H1 (cell line): ENCODE results near the gene STK32C. TPM values are rescaled to one million over a fixed set of nuclear protein-coding genes. Genes with fewer than 3 reads are reported as not detected.

Experiments
- CTCF ChIA-PET: fragments of 300-600 bp; sonication (Branson Sonifier 250); formaldehyde crosslinking; loops from one replicate; lab custom pipeline; 2021; ENCODE audit not compliant: partially characterized antibody; lab: Charles Lee
- POLR2A ChIA-PET: fragments of 300-600 bp; sonication (Branson Sonifier 250); formaldehyde crosslinking; loops from one replicate; lab custom pipeline; 2021; ENCODE audit warnings: inconsistent platforms; ENCODE audit not compliant: partially characterized antibody; lab: Charles Lee
- DNase-seq, 2 experiments: peaks; one replicate each; pipeline versions ENCODE4 v3.0.0 to v3.0.0-alpha.2; 2010 to 2022; ENCODE audit warnings: low spot score in 2 of 2, low read depth in 1 of 2, mixed read lengths in 1 of 2
- FAIRE-seq: peaks from 2 replicates; lab custom pipeline; 2011; peaks lifted over from hg19 to GRCh38; lab: Jason Lieb, UNC
- H2AFZ ChIP-seq: 2 replicates; pipeline ENCODE4 v1.8.1; 2012; ENCODE audit warnings: low read length, inconsistent platforms
- H2AK5ac ChIP-seq: 2 replicates; pipeline ENCODE4 v1.6.1; 2013; ENCODE audit warnings: low read depth, low read length
- H2BK120ac ChIP-seq: replicated peaks from 2 replicates; pipeline ENCODE3; 2013; ENCODE audit warnings: low read depth, low read length, inconsistent platforms
- H2BK12ac ChIP-seq: 2 replicates; pipeline ENCODE4 v1.6.1; 2013; ENCODE audit warnings: low read depth, low read length
- H2BK15ac ChIP-seq: 2 replicates; pipeline ENCODE4 v1.6.1; 2013; ENCODE audit warnings: low read length
- H2BK20ac ChIP-seq: 2 replicates; pipeline ENCODE4 v1.6.1; 2013; ENCODE audit warnings: low read length
- H2BK5ac ChIP-seq: 2 replicates; pipeline ENCODE4 v1.6.1; 2013; ENCODE audit warnings: low read depth, low read length
- H3K14ac ChIP-seq: 2 replicates; pipeline ENCODE4 v1.6.1; 2013; ENCODE audit warnings: inconsistent platforms; ENCODE audit not compliant: insufficient read length
- H3K18ac ChIP-seq: 2 replicates; pipeline ENCODE4 v1.6.1; 2013; ENCODE audit warnings: low read length; ENCODE audit errors: extremely low read depth
- H3K23ac ChIP-seq: 2 replicates; pipeline ENCODE4 v1.6.1; 2013; ENCODE audit warnings: inconsistent platforms; ENCODE audit not compliant: insufficient read length
- H3K23me2 ChIP-seq: 2 replicates; pipeline ENCODE4 v1.6.1; 2013; ENCODE audit warnings: low read depth, low read length
- H3K27ac ChIP-seq: 2 replicates; pipeline ENCODE4 v1.6.1; 2011; ENCODE audit warnings: low read depth, low read length, inconsistent platforms
- H3K27me3 ChIP-seq, 4 experiments: replicated peaks in 1 of 4; 1 replicate in 1 of 4; 2 replicates in 3 of 4; pipeline versions ENCODE4 v1.6.1 to v1.8.1; 2011 to 2013; ENCODE audit warnings: low read length in 3 of 4, mild to moderate bottlenecking in 3 of 4, inconsistent platforms in 2 of 4, mixed read lengths in 2 of 4, moderate library complexity in 1 of 4; ENCODE audit not compliant: control insufficient read depth in 3 of 4, insufficient read depth in 3 of 4; ENCODE audit errors: extremely low read depth in 1 of 4
- H3K36me3 ChIP-seq, 4 experiments: 2 replicates each; pipeline versions ENCODE4 v1.6.1 to v1.8.1; 2011 to 2013; ENCODE audit warnings: mild to moderate bottlenecking in 4 of 4, low read length in 3 of 4, moderate library complexity in 2 of 4, control low read depth in 1 of 4, inconsistent platforms in 1 of 4; ENCODE audit not compliant: insufficient read depth in 4 of 4, control insufficient read depth in 2 of 4
- H3K4ac ChIP-seq: replicated peaks from 2 replicates; pipeline ENCODE3; 2013; ENCODE audit warnings: low read length, low read depth, mixed read lengths, inconsistent platforms; ENCODE audit not compliant: insufficient read length
- H3K4me1 ChIP-seq, 4 experiments: replicated peaks in 1 of 4; 1 replicate in 1 of 4; 2 replicates in 3 of 4; pipeline versions ENCODE4 v1.6.1 to v1.8.1; 2011 to 2013; ENCODE audit warnings: low read length in 3 of 4, inconsistent platforms in 2 of 4, mixed read lengths in 1 of 4; ENCODE audit not compliant: insufficient read depth in 4 of 4, control insufficient read depth in 3 of 4
- H3K4me2 ChIP-seq, 2 experiments: 2 replicates each; pipeline versions ENCODE4 v1.6.1 to v1.8.1; 2011 to 2013; ENCODE audit warnings: low read depth in 2 of 2, low read length in 2 of 2, control low read depth in 1 of 2, inconsistent platforms in 1 of 2, mild to moderate bottlenecking in 1 of 2; ENCODE audit not compliant: insufficient read depth in 1 of 2
- H3K4me3 ChIP-seq, 4 experiments: fragments of 200-600, 300-600 bp in 1 of 4; sonication (generic), shearing (Covaris generic), sonication (Bioruptor Twin) in 1 of 4; 2 replicates each; pipeline versions ENCODE4 v1.5.1 to v1.8.1; 2011 to 2016; ENCODE audit warnings: low read length in 4 of 4, low read depth in 3 of 4, control low read depth in 2 of 4, inconsistent platforms in 2 of 4, mild to moderate bottlenecking in 2 of 4, mixed read lengths in 1 of 4, moderate library complexity in 1 of 4; ENCODE audit not compliant: insufficient read depth in 2 of 4; ENCODE audit errors: extremely low read depth in 1 of 4
- H3K56ac ChIP-seq: replicated peaks from 2 replicates; pipeline ENCODE3; 2013; ENCODE audit warnings: low read depth, mild to moderate bottlenecking, mixed read lengths, low read length, inconsistent platforms; ENCODE audit not compliant: insufficient read length
- H3K79me1 ChIP-seq: 2 replicates; pipeline ENCODE4 v1.6.1; 2013; ENCODE audit warnings: low read depth, low read length, control low read depth
- H3K79me2 ChIP-seq, 2 experiments: 2 replicates each; pipeline versions ENCODE4 v1.6.1 to v1.8.1; 2012 to 2013; ENCODE audit warnings: low read length in 2 of 2, mild to moderate bottlenecking in 2 of 2, inconsistent platforms in 1 of 2; ENCODE audit not compliant: insufficient read depth in 2 of 2, control insufficient read depth in 1 of 2
- H3K9ac ChIP-seq, 4 experiments: replicated peaks in 1 of 4; 1 replicate in 1 of 4; 2 replicates in 3 of 4; pipeline versions ENCODE4 v1.6.1 to v1.8.1; 2011 to 2013; ENCODE audit warnings: low read depth in 3 of 4, low read length in 3 of 4, control low read depth in 2 of 4, mild to moderate bottlenecking in 2 of 4, moderate library complexity in 2 of 4, inconsistent platforms in 1 of 4; ENCODE audit errors: extremely low read depth in 1 of 4
- H3K9me3 ChIP-seq, 2 experiments: 2 replicates each; pipeline versions ENCODE4 v1.6.1 to v1.8.1; 2012 to 2013; ENCODE audit warnings: mild to moderate bottlenecking in 2 of 2, moderate library complexity in 2 of 2, control low read depth in 1 of 2, inconsistent platforms in 1 of 2, low read depth in 1 of 2, low read length in 1 of 2, mixed read lengths in 1 of 2; ENCODE audit not compliant: insufficient read depth in 2 of 2
- H4K20me1 ChIP-seq, 2 experiments: replicated peaks in 1 of 2; 2 replicates each; pipeline versions ENCODE3 to v1.8.1; 2011 to 2013; ENCODE audit warnings: inconsistent platforms in 2 of 2, low read length in 2 of 2, mild to moderate bottlenecking in 1 of 2; ENCODE audit not compliant: insufficient read depth in 2 of 2, control insufficient read depth in 1 of 2
- H4K5ac ChIP-seq: 2 replicates; pipeline ENCODE4 v1.6.1; 2013; ENCODE audit warnings: low read length, low read depth, mixed read lengths, inconsistent platforms; ENCODE audit not compliant: insufficient read length
- H4K8ac ChIP-seq: 2 replicates; pipeline ENCODE4 v1.8.0; 2013; ENCODE audit warnings: mild to moderate bottlenecking, moderate library complexity, low read length, inconsistent platforms; ENCODE audit not compliant: insufficient read depth; ENCODE audit errors: extremely low read depth
- H4K91ac ChIP-seq: replicated peaks from 2 replicates; pipeline ENCODE3; 2013; ENCODE audit warnings: low read length, mixed read lengths, inconsistent platforms; ENCODE audit not compliant: insufficient read length
- EGR1 ChIP-seq: IDR thresholded peaks from 2 replicates; pipeline ENCODE4 v1.6.1; 2011; ENCODE audit warnings: low read depth, low read length, borderline replicate concordance
- GTF2F1 ChIP-seq: IDR thresholded peaks from 2 replicates; pipeline ENCODE4 v1.6.1; 2012; ENCODE audit warnings: low read depth, low read length, improper control_type of control experiment, borderline replicate concordance
- NRF1 ChIP-seq: IDR thresholded peaks from 2 replicates; pipeline ENCODE4 v1.6.1; 2011; ENCODE audit warnings: mild to moderate bottlenecking, low read depth, low read length, improper control_type of control experiment
- POLR2AphosphoS5 ChIP-seq: IDR thresholded peaks from 2 replicates; pipeline ENCODE4 v1.6.1; 2011; ENCODE audit warnings: low read depth, low read length
- RFX5 ChIP-seq: IDR thresholded peaks from 2 replicates; pipeline ENCODE4 v1.6.1; 2011; ENCODE audit warnings: low read depth, low read length, improper control_type of control experiment, borderline replicate concordance
- SIN3A ChIP-seq, 2 experiments: IDR thresholded peaks in 1 of 2; conservative IDR thresholded peaks in 1 of 2; 2 replicates each; pipeline ENCODE4 v1.6.1; 2011 to 2012; ENCODE audit warnings: low read length in 2 of 2, improper control_type of control experiment in 1 of 2, low read depth in 1 of 2, mild to moderate bottlenecking in 1 of 2
- SIRT6 ChIP-seq: IDR thresholded peaks from one replicate; pipeline ENCODE4 v1.7.1; 2012; ENCODE audit warnings: low read length, inconsistent platforms
- SP1 ChIP-seq: IDR thresholded peaks from 2 replicates; pipeline ENCODE4 v1.6.1; 2011; ENCODE audit warnings: low read depth, low read length
- TAF7 ChIP-seq: optimal IDR thresholded peaks from 2 replicates; pipeline ENCODE3; 2011; ENCODE audit warnings: low read depth, mild to moderate bottlenecking, inconsistent platforms, low read length, moderate library complexity, borderline replicate concordance
- TBP ChIP-seq: IDR thresholded peaks from 2 replicates; pipeline ENCODE4 v1.6.1; 2011; ENCODE audit warnings: low read depth, low read length, improper control_type of control experiment
- YY1 ChIP-seq: IDR thresholded peaks from 2 replicates; pipeline ENCODE4 v1.6.1; 2011; ENCODE audit warnings: low read depth, mild to moderate bottlenecking, low read length
- WGBS, 2 experiments: shearing (Covaris generic) in 1 of 2; methylation state at CpG; one replicate each; pipeline versions ENCODE4 v1.1.6 to v1.1.7; 2013 to 2015; ENCODE audit warnings: low lambda C conversion rate in 2 of 2, mixed read lengths in 2 of 2, inconsistent platforms in 1 of 2, low coverage in 1 of 2, missing lambda C conversion rate in 1 of 2; ENCODE audit not compliant: insufficient replicate concordance in 2 of 2, insufficient coverage in 1 of 2, insufficient read length in 1 of 2; ENCODE audit errors: extremely low coverage in 1 of 2, missing lambda C conversion rate in 1 of 2; 5-methylcytosine and 5-hydroxymethylcytosine counted together
- polyA plus RNA-seq, 7 experiments: library from polyadenylated mRNA; depleted of rRNA in 3 of 7; stranded (reverse) in 5 of 7; unstranded in 2 of 7; fragments of >200 nt in 5 of 7; fragments of 200-250 nt in 2 of 7; gene quantifications; 1 replicate in 5 of 7; 2 replicates in 1 of 7; 4 replicates in 1 of 7; pipeline versions ENCODE4 v1.2.1 to v1.2.3, GENCODE V29; 2011 to 2013; ENCODE audit warnings: missing spikeins in 2 of 7, mixed read lengths in 2 of 7
- total RNA-seq: library from RNA; stranded (reverse); fragmentation: NEBNext Ultra II Directional; extraction: Animal tissue kit (Norgen Biotek cat#: 25700); gene quantifications from 2 replicates; pipeline ENCODE4 v1.2.1, GENCODE V29; 2021

Gene STK32C
- total and polyA plus RNA-seq, 2 of the 8 experiments (the other 6 are each of a cell fraction or from before 2014, with no cell fraction given) = 10.6 to 15.6 TPM

DNA sequence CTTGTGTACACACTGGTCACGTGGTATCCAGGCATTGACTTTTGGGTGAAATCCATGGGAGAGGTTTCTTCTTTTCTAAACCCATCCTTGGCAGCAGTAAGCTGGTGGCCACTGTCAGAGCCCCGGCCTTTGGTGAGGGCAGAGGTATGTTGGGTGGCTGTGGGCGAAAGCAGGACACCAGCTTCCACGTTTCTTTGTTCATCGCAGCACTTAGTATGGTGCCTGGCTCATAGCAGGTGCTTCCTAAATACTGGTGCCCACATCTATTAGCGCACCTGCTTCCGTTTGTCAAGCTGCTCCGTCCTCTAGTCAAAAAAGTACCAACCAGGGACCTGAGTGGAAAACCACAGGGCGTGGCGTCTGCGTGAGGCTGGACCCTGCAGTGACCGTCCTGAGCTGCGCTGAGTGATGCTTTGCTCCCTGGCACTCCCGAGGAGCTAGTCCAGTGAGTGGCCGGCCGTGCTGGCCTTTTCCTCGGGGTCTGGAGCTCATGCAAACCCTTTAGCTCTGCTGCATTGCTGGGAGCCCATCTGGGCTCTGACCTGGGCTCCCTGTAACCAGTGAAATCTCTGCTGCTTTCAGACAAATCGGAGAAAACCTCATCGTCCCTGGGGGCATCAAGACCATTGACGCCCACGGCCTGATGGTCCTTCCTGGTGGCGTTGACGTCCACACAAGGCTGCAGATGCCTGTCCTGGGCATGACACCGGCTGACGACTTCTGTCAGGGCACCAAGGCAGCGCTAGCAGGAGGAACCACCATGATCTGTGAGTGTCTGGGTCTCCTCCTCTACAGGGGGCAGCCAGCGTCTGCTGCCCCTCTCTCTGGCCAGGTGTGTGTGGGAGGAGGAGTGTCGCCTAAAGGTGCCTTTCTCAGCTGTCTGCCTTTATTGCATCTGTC is 115.4 kb downstream of the STK32C start:
- H3K4me3 ChIP-seq = no peak overlapping the region
- H3K79me2 ChIP-seq = no peaks in the 10 kb centered on the region
- no peak overlapping the region for H2AFZ ChIP-seq
- no peak overlapping the region for H2BK12ac ChIP-seq
- H4K20me1 ChIP-seq = peaks cover 2 to 21% of the 10 kb centered on the region in 2 experiments
- DNase-seq (no peak), FAIRE-seq (no peak)
- no peak overlapping the region for H3K4ac ChIP-seq
- CTCF ChIA-PET = interaction anchor here (0.7 to 3.9 kb wide), 7 partner anchors 13 to 264 kb away, joined by 3 to 12 read pairs (median 3); no protein-coding TSS in a partner anchor
- H2BK15ac ChIP-seq = no peak overlapping the region
- no peak overlapping the region for H3K23ac ChIP-seq
- H2BK120ac ChIP-seq = no peak overlapping the region
- H3K18ac ChIP-seq = no peak overlapping the region
- peaks cover 5% of the 10 kb centered on the region; the same call in 1 of the 2 replicates for H3K79me1 ChIP-seq
- 95% methylated on average over 27 of the region's 28 CpGs; no CpG with 5 or more reads in 1 of the 2 experiments for WGBS, 2 experiments
- H3K14ac ChIP-seq = no peak overlapping the region
- H3K9me3 ChIP-seq = no peaks in the 10 kb centered on the region
- H3K9ac ChIP-seq = no peak overlapping the region
- H3K36me3 ChIP-seq = no peaks in the 10 kb centered on the region; a peak in 2 of 8 replicates
- H2BK5ac ChIP-seq = no peak overlapping the region
- no peak overlapping the region for H2AK5ac ChIP-seq
- H2BK20ac ChIP-seq = no peak overlapping the region
- POLR2A ChIA-PET = interaction anchor here (1.1 kb wide), 1 partner anchor 14 kb away, joined by 3 read pairs; no protein-coding TSS in a partner anchor
- peaks cover 0 to 19% (median 14%) of the 10 kb centered on the region in 4 experiments; a peak in 6 of 7 replicates for H3K27me3 ChIP-seq
- H3K4me2 ChIP-seq = no peak overlapping the region
- H4K5ac ChIP-seq = no peak overlapping the region
- no peak overlapping the region for H4K8ac ChIP-seq
- peaks cover 0 to 7% (median 6%) of the 10 kb centered on the region in 4 experiments; a peak in 4 of 7 replicates for H3K4me1 ChIP-seq
- no peak overlapping the region for H3K56ac ChIP-seq
- no peak overlapping the region for H4K91ac ChIP-seq
- H3K27ac ChIP-seq = no peak overlapping the region
- H3K23me2 ChIP-seq = peaks cover 7% of the 10 kb centered on the region; the same call in 1 of the 2 replicates
- TF ChIP-seq SIRT6 (no peak), SIN3A (conservative IDR thresholded peaks at IDR 0.05 in 1 of 2, IDR thresholded peaks at IDR 0.05 in 1 of 2; ENCODE audit: low read depth in 1 of 2, low read length in 2 of 2) (no peak), TBP (no peak), GTF2F1 (no peak), EGR1 (no peak), RFX5 (no peak), SP1 (no peak), POLR2AphosphoS5 (no peak), TAF7 (no peak), NRF1 (no peak), YY1 (no peak)
